GM21526 (cell line): ENCODE results near the gene C1QA.
"Not testable (repeated sequence)": the region's sequence is repeated elsewhere in the genome, so short reads cannot be mapped to it uniquely, and the experiment has no call there.

Experiments
- ATAC-seq: cut with Tn5 transposase; IDR thresholded peaks from one replicate; pipeline ENCODE4 v1.9.1; 2021; ENCODE audit warnings: moderate library complexity; ENCODE audit not compliant: unreplicated experiment, low FRiP score

Gene C1QA

DNA sequence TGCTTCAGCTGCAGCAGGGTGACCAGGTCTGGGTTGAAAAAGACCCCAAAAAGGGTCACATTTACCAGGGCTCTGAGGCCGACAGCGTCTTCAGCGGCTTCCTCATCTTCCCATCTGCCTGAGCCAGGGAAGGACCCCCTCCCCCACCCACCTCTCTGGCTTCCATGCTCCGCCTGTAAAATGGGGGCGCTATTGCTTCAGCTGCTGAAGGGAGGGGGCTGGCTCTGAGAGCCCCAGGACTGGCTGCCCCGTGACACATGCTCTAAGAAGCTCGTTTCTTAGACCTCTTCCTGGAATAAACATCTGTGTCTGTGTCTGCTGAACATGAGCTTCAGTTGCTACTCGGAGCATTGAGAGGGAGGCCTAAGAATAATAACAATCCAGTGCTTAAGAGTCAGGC is 2.9 kb downstream of the C1QA start:
- ATAC-seq = no peak

DNA sequence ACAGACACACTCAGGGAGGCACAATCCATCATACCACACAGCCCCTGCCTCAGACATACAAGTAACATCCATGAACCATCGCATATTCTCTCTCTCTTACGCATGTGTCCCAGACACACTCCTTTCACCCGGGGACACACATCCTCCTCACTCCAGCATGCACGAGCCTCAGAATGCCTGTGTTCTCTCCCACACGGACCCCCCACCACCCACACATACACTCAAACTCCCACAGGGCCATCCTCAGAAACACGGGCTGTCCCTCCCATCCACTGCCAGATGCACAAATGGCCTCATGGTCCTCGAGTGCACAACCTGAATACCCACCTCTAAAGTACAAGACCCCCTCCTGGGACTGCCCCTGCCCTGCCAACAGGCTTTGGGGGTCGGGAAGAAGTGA is 4.8 kb downstream of the C1QA start:
- ATAC-seq = no peak

DNA sequence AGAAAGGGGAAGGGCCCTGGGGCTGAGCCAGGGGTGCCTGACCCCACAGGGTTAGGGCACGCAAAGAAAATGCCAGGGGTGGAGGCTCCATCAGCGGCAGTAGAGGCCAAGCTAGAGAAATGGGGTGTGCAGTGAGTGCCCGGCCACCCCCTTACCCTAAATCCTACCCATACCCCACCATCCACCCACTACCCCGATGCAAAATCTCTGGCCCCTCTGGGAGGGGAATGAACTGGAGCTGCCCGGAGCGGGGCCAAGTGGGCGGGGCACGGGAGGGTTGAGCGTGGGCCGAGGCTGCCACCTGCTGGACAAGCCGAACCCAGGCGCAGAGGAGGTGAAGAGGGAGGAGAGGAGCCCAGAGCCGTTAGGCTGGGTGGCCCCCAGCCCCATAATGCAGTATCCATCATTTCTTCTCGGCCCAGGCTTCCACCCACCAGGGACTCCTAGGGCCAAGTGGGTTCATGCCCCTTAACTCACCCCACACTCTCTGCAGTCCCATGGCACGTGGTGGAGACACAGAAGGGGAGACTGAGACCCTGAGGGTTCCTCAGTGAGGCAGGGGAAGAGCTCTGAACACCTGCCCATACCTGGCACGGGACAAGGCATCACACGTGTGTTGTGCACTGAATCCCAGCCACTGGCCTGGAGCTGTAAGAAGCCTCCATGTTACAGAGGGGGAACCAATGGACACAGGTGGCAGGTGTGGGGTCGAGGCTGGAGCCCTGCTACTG is 5.6 kb downstream of the C1QA start:
- ATAC-seq = no peak

DNA sequence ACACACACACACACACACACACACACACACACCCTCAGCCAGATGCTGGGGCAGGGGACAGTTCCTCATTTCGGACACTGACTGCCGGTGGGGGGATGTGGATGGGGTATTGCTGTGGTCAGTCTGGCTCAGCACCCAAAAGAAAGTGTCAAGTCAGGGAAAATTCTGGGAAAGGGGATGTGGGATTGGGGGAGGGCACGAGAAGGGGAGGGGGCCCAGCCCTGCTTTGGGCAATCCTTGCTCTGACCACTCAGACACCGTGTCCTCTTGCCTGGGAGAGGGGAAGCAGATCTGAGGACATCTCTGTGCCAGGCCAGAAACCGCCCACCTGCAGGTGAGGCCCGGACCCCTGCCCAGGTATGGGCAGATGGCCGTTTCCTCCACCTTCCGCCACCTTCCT is 7.0 kb downstream of the C1QA start, which contains the start of gene C1QC:
Gene C1QC (plus strand): TSS at position 253 of the 400 bp plus-strand sequence. CDS start 391 bp downstream, outside the sequence.
- no peak for ATAC-seq

DNA sequence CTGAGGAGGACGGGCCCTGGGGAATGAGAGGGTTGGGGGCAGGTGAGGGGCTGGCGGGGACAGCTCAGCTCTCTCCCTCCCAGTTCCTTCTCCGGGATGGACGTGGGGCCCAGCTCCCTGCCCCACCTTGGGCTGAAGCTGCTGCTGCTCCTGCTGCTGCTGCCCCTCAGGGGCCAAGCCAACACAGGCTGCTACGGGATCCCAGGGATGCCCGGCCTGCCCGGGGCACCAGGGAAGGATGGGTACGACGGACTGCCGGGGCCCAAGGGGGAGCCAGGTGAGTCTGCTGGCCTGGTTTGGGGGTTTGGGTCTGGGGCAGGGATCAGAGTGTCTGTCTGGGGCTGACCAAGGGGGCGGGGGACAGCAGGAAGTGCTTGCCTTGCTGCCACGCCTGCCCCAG is 7.5 kb downstream of the C1QA start:
- no peak for ATAC-seq

DNA sequence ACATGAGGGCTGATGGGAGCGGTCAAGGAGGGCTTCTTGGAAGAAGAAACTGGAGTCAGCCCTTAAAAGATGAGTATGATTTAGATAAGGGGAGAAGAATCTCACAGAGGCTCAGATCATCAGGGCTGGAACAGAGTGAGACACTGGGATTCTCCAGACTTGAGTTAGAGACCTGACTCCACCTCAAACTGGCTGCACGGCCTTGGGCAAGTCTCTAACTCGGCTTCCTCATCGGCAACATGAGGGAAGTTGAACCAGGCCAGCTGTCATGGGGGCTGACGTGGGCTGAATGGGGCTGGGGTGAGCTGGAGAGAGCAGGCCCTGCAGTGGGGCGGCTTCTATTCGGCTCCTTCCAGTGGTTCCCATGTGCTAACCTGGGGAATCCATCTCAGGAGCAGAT is 9.5 kb downstream of the C1QA start:
- no peak for ATAC-seq

DNA sequence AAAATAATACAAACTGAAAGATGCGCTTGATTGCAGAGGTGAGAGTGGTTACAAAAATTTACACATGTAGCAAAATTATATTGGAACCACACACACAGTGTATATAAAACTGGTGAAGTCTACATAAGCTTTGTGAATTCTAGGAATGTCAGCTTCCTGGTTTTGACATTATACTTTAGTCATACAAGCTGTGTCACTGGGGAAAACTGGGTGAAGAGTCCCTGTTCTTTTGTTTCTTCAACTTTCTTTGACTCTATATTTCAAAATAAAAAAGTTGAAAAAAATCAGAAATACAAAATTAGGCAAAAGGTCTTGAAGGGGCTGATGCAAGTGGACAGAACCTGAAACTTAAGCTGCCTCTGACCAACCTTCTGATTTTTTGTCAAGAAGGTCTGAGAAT is 10.0 kb downstream of the C1QA start:
- ATAC-seq = no peak

DNA sequence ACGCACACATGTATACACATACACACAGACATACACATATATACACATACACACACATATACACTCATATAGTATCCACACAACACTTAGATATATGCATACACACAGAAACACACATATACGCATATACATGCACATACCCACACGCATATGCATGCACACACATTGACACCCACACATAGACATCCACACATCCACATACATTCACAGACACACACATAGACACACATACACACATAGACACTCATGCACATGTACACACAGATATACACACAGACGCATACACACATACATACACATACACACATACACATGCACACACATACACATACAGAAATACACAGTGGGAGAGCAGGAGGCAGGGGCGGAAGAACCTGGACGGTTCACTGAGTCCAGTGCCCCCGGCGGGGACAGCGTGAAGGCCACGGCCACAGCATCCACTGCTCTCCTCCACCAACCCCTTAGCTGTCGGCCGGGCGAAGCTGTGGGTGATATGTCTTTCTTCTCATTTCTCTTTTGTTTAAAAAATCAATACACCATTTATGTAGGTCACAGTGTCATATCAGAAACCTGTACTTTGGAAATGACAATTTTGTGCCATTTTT is 13.8 kb downstream of the C1QA start:
- ATAC-seq = no peak

DNA sequence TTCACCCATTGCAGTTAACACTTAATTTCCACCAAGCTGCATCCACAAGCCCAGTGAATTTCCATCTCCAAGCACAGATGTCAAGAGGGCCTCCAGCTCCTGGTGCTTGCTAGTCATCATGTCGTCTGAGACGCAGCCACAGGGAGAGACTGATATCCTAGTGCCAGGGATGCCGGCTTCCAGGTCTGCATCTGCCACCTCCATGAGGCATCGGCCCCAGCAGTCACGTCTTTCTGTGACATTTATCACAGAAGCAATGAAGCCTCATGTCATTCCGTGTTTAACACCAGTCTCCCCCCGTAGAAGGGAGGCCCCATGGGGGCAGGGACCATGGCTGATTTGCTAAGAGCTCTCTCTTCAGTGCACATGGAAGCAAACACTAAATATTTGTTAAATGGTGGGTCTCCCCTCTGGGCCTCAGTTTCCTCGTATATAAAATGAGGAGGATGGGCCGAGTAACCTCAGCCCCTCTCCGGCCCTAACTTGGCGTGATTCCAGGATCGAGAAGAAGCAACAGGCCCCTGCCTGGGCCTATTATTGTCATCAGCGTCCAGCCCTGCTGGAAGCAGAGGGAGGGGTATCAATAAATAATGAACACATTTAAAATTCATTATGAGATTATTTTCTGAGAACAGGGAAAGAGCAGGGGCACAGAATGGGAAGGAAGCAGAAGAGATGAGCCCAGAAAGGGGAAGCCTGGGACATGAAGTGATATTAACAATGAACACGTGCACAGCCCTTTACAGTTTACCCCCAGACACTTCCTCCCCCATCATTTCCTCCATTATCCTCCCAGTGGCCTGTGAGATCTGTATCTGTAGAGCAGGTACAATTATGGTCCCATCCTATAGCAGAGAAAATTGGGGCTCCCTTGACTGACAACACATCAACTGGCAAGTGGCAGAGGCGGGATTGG is 15.8 kb downstream of the C1QA start:
- no peak for ATAC-seq

DNA sequence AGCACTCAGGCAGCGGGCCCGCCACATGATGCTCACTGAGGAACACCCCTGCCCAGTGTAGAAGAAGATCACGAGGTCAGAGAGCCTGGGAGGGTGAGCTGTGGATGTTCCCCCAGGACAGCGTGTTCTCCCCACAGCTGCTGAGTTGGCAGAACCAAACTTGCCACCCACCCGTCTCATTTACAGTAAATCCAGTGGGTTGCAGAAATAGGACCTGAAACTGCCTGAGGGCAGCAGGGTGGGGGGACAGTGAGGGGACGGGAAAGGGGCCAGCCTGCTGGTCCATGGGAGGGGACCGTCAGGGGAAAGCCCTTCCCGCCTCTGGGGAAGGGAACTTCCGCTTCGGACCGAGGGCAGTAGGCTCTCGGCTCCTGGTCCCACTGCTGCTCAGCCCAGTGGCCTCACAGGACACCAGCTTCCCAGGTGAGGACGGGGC is 16.5 kb downstream of the C1QA start, which contains the start of gene C1QB:
Gene C1QB (plus strand): TSS at position 356 of the 436 bp plus-strand sequence. CDS start 6,227 bp downstream, outside the sequence.
- ATAC-seq = no peak

DNA sequence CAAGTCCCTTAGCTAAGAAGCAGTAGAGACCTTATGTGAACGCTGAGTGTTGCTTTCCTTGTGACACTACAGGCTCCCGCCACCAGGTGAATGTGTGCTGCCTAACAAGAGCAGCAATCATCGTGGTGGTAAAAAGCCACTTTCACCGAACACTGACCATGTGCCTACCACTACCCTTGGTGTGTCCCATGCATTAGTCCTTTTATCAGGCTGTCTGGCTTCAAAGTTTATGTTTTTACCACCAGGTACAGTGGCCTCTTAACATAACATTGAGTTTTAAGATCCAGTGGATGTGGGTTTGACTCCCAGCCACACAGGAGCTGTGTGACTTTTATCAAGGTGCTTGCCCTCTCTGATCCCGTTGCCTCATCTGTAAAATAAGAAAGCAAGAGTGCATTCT is 18.3 kb downstream of the C1QA start:
- ATAC-seq = no peak

DNA sequence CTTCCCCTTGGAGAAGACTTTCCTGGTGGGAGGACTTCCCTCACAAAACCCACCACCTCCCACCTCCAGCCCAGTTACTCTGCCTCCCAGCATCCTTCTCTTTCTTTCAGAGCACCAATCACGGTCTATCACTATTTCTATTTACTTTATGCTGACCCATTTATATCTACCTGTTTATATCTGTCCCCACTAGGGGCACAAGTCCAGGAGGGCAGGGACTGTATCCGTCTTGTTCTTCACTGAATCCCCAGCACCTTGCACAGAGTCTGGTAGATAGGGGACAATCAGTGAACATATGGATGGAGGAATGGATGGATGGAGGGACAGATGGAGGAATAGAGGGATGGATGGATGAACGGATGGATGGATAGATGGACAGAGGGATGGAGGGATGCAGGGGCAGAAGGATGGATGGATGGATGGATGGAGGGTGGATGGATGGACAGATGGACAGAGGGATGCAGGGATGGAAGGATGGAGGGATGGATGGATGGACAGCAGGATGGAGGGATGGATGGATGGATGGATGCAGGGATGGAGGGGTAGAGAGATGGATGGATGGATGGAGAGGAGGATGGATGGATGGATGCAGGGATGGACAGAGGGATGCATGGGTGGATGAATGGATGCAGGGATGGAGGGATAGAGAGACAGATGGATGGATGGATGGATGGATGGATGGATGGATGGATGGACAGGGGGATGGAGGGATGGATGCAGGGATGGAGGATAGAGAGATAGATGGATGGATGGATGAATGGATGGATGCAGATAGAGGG is 22.1 kb downstream of the C1QA start:
- ATAC-seq = no peak

DNA sequence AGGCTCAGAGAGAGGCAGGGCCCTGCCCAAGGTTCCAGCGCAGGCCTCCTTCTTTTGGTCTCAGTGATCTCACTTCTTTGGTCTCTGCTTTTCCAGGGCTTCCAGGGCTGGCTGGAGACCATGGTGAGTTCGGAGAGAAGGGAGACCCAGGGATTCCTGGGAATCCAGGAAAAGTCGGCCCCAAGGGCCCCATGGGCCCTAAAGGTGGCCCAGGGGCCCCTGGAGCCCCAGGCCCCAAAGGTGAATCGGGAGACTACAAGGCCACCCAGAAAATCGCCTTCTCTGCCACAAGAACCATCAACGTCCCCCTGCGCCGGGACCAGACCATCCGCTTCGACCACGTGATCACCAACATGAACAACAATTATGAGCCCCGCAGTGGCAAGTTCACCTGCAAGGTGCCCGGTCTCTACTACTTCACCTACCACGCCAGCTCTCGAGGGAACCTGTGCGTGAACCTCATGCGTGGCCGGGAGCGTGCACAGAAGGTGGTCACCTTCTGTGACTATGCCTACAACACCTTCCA is 24.4 kb downstream of the C1QA start:
- ATAC-seq = no peak

DNA sequence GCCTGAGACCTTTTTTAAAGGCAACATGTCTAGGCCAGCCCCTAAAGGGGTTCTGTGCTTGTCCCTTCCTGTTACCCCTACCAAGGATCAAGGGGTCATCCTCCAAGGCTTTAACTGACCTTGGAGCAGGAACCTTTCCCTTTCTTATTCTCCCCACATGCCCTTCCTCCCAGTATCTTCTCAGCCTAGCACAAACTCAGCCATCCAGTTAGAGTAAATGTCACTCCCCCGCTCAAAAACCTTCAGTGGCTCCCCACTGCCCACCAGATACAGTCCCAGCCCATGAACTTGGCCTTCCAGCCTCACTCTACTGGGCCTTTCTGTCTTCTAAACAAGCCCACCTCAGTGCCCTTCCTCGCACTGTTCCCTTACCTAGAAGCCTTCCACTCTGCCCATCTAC is 25.5 kb downstream of the C1QA start:
- no peak for ATAC-seq

DNA sequence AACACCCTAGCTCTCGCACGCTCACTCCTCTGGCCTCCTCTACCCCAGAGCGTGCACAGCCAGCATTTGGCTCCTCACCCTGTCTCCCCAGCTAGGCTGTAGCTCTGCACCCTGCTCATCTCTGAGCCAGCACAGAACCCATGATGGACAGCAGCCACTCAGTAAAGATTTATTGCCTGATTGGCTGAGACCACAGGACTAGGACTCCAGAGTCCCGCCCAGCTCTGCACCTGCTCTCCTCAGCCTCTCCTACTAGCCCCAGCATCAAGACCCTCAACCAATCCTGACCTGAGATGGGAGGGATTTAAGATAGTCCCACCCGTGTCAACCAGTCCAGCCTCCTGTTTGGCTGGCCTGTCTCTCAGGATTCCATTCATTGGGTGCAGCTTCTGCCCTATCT is 25.9 kb downstream of the C1QA start:
- no peak for ATAC-seq

DNA sequence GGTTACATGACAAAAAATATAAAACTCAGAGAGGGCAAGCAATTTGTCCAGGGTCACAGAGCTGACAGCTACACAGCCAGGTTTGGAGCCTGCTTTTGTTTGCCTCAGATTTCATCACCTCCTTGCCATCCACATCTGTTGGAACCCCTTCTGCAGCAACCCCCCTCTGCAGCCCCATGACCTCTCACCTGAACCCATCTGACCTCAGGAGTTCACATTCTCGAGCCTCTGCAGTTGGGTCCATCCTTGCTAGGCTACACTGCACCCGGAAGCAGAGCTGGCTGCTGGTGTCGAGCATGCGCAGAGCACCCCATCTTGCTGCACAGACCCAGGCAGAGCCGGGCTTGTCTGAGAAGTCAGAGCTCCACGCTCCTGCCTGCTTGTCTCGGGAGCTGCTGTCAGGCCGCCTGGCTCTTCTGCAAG is 26.6 kb downstream of the C1QA start:
- no peak for ATAC-seq

DNA sequence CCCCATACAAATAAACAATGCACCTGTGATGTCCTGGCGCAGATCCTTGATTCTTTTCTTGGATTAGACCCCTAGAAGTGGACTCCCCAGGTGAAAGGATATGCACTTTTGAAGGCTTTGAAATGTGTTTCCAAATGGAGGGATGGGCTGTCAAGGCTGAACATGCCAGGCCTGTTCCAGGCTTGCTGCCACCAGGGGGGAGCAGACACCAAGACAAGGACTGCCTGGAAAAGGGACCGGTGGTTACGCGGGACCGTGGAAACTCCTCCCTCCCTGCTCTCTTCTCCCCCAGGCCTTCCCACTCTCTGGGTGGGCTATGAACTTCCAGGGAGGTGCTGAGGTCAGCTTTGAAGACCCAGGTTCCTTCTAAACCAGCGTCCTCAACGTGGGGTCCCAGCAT is 29.3 kb downstream of the C1QA start:
- ATAC-seq = no peak

DNA sequence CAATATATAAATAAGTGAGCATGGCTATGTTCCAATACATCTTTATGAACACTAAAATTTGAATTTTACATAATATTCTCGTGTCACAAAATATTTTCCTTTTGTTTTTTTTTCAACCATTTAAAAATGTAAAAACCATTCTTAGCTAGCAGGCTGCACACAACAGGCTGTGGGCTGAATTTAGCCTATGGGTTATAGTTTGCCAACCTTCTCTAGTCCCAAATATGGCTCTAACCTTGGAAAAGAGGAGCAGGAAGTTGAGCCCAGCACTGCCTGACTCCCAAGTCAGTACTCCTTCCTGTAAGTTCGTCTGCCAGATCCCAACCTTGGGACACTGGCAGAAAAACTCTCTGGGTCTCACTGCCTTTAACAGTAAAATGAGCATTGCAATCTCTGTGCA is 30.0 kb downstream of the C1QA start:
- ATAC-seq = no peak

DNA sequence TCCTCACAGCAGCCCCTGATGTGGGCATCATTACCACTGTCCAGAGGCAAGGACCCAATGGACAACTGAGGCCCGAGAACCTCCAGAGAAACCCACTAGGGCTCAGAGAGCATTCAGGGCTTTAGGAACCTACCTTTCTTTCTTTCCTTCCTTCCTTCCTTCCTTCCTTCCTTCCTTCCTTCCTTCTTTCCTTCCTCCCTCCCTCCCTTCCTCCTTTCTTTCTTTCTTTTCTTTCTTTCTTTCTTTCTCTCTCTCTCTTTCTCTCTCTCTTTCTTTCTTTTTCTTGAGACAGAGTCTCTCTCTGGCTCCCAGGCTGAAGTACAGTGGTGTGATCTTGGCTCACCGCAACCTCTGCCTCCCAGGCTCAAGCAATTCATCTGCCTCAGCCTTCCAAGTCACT is 32.4 kb downstream of the C1QA start:
- not testable (repeated sequence) for ATAC-seq

DNA sequence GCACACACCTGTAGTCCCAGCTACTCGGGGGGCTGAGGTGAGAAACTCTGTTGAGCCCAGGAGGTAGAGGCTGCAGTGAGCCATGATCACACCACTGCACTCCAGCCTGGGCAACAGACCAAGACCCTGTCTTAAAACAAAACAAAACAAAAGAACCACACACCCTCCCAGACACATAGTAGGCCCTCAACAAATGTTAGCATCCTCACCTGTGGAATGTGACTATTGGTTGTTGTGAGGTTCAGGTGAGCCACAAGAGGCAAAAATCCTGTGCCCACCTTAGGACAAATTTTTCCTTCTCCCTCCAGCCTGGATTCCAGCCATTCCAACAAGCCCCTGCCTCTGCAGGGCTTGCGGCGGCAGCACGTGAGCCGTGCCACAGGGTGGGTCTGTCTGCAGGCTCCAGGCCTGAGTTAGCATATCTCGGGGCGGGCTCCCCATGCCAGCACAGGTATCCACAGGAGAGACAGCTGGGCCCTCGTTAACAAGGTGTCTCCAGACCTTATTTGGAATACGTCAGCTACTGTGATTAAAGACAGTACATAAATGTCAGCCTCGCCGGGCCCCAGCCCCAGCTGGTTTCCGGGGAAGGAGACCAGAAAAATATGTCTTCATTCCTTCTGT is 34.0 kb downstream of the C1QA start:
- ATAC-seq = no peak
